ENCODE data around the gene TMEM248. TPM values are rescaled to one million over a fixed set of nuclear protein-coding genes. Genes with fewer than 3 reads are reported as not detected.

Gene TMEM248
- total RNA-seq, 1 experiment from 2014 or later = 60.4 TPM

- TF ChIP-seq AR (CRISPR knock-in tag; IDR thresholded peaks at IDR 0.05) (no peak), NR1H2 (CRISPR knock-in tag; IDR thresholded peaks at IDR 0.05) (no peak), EMX1 (CRISPR knock-in tag; IDR thresholded peaks at IDR 0.05) (no peak), NR2C2 (CRISPR knock-in tag; IDR thresholded peaks at IDR 0.05) (no peak), ZNF232 (CRISPR knock-in tag; IDR thresholded peaks at IDR 0.05) (no peak), NFE2L1 (CRISPR knock-in tag; IDR thresholded peaks at IDR 0.05) (no peak), IRF2 (CRISPR knock-in tag; IDR thresholded peaks at IDR 0.05; ENCODE audit: borderline replicate concordance, low read depth) (no peak), RELA (CRISPR knock-in tag; IDR thresholded peaks at IDR 0.05; ENCODE audit: borderline replicate concordance) (no peak), ZBTB43 (CRISPR knock-in tag; IDR thresholded peaks at IDR 0.05) (no peak), E2F5 (CRISPR knock-in tag; IDR thresholded peaks at IDR 0.05) (no peak)
These were observed 432 bp downstream of the TMEM248 start (continued) for GRCh38 chr7:66921396-66921917.

- peaks cover 3% of the 10 kb centered on the region; the same call in 1 of the 2 replicates for H3K36me3 Mint-ChIP-seq
- CTCF ChIA-PET = interaction anchor here (0.9 to 1.2 kb wide), 2 partner anchors 16 to 27 kb away, joined by 3 to 4 read pairs; no protein-coding TSS in a partner anchor
- peak overlapping the region; percentile 86 for H3K4me3 Mint-ChIP-seq
These were observed 977 bp downstream of the TMEM248 start for GRCh38 chr7:66921918-66922486.

More at GRCh38 chr7:66921918-66922486, 977 bp downstream of the TMEM248 start:
- Mint-ChIP-seq H3K27ac (peak overlapping the region; percentile 61), H3K9me3 (no peaks in the 10 kb centered on the region), H3K4me1 (peaks cover 13% of the 10 kb centered on the region), H3K27me3 (ENCODE audit: low read depth) (no peaks in the 10 kb centered on the region; the same call in 1 of the 2 replicates)
- TF ChIP-seq MXD4 (CRISPR knock-in tag; IDR thresholded peaks at IDR 0.05; ENCODE audit: borderline replicate concordance) (no peak), AFF4 (CRISPR knock-in tag; IDR thresholded peaks at IDR 0.05; ENCODE audit: borderline replicate concordance) (no peak)
- DNase-seq (ENCODE audit: low spot score) (no peak), ATAC-seq (no peak)
- POLR2A ChIA-PET = interaction anchor here (0.5 kb wide), 1 partner anchor 403 kb away, joined by 4 read pairs; no protein-coding TSS in a partner anchor
